Neural crest cell (in vitro differentiated cells): Measurements from ENCODE around the gene TGFB1. TPM values are rescaled to one million over a fixed set of nuclear protein-coding genes. Genes with fewer than 3 reads are reported as not detected.

Experiments
- DNase-seq: peaks from one replicate; pipeline ENCODE4 v3.0.0; 2021; ENCODE audit warnings: low read depth, mixed read lengths, low spot score
- H3K27ac Mint-ChIP-seq: one replicate; pipeline ENCODE4 v1.8.0; 2021; ENCODE audit warnings: mild to moderate bottlenecking, mixed read lengths; ENCODE audit not compliant: unreplicated experiment
- H3K27me3 Mint-ChIP-seq: 2 replicates; pipeline ENCODE4 v1.8.0; 2021; ENCODE audit warnings: low read depth, mild to moderate bottlenecking, mixed read lengths
- H3K36me3 Mint-ChIP-seq: 2 replicates; pipeline ENCODE4 v1.8.0; 2021; ENCODE audit warnings: low read depth, mild to moderate bottlenecking, mixed read lengths
- H3K4me1 Mint-ChIP-seq: 2 replicates; pipeline ENCODE4 v1.8.0; 2021; ENCODE audit warnings: mixed read lengths
- H3K4me3 Mint-ChIP-seq: one replicate; pipeline ENCODE4 v1.8.0; 2021; ENCODE audit warnings: mild to moderate bottlenecking, mixed read lengths
- H3K9me3 Mint-ChIP-seq: 2 replicates; pipeline ENCODE4 v1.8.0; 2021; ENCODE audit warnings: mixed read lengths
- total RNA-seq: library from RNA; stranded (reverse); gene quantifications from 2 replicates; pipeline ENCODE4 v1.2.1, GENCODE V29; 2021
- TF ChIP-seq, protein P1 (sequence below): fragments of 200-600 bp; sonication (generic); conservative IDR thresholded peaks from 2 replicates; pipeline ENCODE4 v1.5.0; 2021; ENCODE audit warnings: antibody characterized with exemption, mild to moderate bottlenecking

TGFB1 gene
- total RNA-seq, 1 donor from 2014 or later: 2.2 TPM

DNA sequence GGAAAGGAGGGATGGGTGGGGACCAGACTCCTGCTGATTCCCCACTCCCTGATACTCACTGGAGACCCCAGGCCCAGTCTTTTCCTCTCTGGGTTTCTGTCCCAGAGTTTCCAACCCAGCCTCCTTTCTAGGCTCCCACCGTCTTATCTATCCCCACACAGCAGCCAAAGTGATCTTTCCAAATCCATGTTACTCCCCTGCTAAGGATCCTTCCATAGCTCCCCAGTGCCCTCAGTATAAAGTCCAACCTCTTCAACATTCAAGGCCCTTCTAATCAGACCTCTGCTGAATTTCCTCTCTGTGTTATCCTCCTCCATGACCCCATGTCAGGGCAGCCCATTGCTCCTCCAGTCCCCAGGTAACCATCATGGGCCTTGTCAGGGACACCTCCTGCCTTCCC, 1.3 kb upstream of the TGFB1 start:
- Mint-ChIP-seq H3K4me1 (peaks cover 30% of the 10 kb centered on the region), H3K27me3 (peaks cover 46% of the 10 kb centered on the region), H3K27ac (no peak overlapping the region), H3K36me3 (peaks cover 3% of the 10 kb centered on the region), H3K9me3 (no peaks in the 10 kb centered on the region), H3K4me3 (peak overlapping the region; percentile 66)
- no peak for DNase-seq
- TF ChIP-seq, protein P1, sequence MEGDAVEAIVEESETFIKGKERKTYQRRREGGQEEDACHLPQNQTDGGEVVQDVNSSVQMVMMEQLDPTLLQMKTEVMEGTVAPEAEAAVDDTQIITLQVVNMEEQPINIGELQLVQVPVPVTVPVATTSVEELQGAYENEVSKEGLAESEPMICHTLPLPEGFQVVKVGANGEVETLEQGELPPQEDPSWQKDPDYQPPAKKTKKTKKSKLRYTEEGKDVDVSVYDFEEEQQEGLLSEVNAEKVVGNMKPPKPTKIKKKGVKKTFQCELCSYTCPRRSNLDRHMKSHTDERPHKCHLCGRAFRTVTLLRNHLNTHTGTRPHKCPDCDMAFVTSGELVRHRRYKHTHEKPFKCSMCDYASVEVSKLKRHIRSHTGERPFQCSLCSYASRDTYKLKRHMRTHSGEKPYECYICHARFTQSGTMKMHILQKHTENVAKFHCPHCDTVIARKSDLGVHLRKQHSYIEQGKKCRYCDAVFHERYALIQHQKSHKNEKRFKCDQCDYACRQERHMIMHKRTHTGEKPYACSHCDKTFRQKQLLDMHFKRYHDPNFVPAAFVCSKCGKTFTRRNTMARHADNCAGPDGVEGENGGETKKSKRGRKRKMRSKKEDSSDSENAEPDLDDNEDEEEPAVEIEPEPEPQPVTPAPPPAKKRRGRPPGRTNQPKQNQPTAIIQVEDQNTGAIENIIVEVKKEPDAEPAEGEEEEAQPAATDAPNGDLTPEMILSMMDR: no peak

DNA sequence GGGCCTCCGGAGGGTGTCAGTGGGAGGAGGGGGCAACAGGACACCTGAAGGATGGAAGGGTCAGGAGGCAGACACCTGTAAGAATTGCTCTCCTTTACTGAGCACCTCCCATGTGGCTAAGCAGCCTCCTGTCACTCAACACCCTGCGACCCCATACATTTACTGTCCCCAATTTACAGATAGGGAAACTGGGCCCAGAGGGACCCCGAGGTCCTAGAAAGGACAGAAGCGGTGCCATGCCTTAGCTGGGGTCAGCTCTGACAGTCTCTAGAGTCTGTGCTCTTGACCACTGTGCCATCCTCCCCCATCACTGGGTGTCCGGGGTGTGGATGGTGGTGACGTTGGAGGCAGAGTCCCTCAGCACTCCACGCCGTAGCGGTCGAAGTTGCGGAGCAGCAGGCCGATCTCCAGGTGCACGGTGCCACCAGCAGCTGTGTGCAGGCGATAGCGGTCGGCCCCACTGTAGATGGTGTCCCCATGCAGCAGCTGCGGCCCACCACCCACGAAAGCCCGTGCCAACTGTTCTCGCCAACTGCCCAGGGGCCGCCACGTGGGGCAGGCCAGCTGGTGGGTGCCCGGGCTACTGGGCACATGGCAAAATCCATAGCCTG, 726 bp upstream of the TGFB1 start:
- peaks cover 3% of the 10 kb centered on the region for H3K36me3 Mint-ChIP-seq
- no peak for DNase-seq
- H3K9me3 Mint-ChIP-seq: no peaks in the 10 kb centered on the region
- H3K27me3 Mint-ChIP-seq: peaks cover 52% of the 10 kb centered on the region
- TF ChIP-seq, protein P1: peak; percentile 5
- peaks cover 30% of the 10 kb centered on the region for H3K4me1 Mint-ChIP-seq
- H3K27ac Mint-ChIP-seq: no peak overlapping the region
- peak overlapping the region; percentile 83 for H3K4me3 Mint-ChIP-seq

DNA sequence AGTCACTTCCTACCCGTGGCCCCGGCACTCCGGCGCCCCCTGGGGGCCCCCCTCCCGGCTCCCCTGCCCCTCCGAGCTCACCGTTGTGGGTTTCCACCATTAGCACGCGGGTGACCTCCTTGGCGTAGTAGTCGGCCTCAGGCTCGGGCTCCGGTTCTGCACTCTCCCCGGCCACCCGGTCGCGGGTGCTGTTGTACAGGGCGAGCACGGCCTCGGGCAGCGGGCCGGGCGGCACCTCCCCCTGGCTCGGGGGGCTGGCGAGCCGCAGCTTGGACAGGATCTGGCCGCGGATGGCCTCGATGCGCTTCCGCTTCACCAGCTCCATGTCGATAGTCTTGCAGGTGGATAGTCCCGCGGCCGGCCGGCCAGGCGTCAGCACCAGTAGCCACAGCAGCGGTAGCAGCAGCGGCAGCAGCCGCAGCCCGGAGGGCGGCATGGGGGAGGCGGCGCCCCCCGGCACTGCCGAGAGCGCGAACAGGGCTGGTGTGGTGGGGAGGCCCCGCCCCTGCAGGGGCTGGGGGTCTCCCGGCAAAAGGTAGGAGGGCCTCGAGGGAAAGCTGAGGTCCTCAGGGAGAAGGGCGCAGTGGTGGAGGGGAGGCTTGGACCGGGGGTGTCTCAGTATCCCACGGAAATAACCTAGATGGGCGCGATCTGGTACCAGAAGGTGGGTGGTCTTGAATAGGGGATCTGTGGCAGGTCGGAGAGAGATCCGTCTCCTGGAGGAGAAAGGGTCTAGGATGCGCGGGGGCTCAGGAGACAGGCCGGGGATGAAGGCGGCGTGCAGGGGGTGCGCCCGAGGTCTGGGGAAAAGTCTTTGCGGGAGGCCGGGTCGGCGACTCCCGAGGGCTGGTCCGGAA, 885 bp downstream of the TGFB1 start:
- Mint-ChIP-seq H3K36me3 (peaks cover 3% of the 10 kb centered on the region), H3K27me3 (peaks cover 57% of the 10 kb centered on the region), H3K4me1 (peaks cover 30% of the 10 kb centered on the region), H3K9me3 (no peaks in the 10 kb centered on the region), H3K27ac (no peak overlapping the region), H3K4me3 (peak overlapping the region; percentile 93)
- TF ChIP-seq, protein P1: no peak
- DNase-seq: peak; percentile 40

DNA sequence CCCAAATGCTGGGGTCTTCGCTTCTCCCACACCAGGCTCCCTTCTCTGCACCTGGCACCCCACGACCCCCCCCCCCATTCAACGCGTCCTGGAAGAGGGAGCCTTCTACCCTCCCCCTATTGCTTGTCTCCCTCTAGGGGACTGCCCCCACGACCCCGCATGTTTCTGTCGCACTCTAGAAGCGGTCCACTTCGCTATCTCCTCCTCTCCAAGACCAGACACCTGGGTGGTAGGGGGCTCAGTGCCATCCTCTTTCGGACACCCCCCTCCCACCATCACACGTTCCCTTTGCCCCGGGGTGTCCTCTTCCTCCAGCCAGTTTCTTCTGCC, 1.5 kb downstream of the TGFB1 start:
- Mint-ChIP-seq H3K36me3 (peaks cover 3% of the 10 kb centered on the region), H3K27me3 (peaks cover 57% of the 10 kb centered on the region), H3K4me1 (peaks cover 30% of the 10 kb centered on the region), H3K9me3 (no peaks in the 10 kb centered on the region), H3K4me3 (peak overlapping the region; percentile 83), H3K27ac (no peak overlapping the region)
- TF ChIP-seq, protein P1: no peak
- DNase-seq: no peak

DNA sequence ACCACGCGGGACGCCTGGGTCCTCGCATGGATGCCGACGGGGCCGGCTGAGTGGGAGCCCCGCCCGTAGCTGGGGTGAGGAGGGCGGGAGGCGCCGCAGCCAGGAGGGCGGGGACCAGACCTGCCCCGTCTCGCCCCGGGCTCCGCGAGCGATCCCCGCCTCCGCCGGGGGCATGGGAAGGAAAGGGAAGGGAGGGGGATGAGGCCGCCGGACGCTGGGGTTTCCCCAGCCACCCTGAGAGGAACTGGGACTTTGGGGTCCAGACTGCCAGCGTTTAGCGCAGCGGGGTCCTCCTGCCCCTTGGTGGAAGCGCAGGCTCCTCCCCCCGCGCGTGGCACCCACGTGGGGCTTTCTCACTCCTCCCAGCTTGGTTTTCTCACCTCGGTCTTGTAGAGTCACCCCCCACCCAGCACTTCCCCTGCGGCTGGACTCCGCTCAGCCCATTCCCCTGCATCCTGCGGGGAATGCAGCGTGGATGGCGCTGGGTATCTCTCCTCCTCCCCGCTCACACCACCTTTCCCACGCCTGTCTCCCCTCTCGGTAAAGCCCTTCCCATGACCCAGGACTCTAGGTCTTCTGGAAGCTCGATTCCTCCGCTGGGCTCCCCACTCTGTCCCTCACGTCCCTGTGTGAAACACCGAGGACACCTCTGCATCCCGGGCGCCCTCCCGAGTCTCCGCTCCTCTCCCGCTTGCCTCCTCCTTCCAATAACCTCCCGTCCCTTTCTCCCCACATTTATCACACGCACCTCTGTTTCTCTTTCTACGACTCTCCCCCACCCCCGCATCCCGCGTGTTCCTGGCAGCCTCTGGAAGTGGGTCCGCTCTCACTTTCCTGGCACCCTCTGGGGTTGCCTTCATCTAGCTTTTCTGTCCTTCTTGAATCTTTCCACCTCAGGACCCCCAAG, 2.1 kb downstream of the TGFB1 start:
- H3K9me3 Mint-ChIP-seq: no peaks in the 10 kb centered on the region
- H3K27me3 Mint-ChIP-seq: peaks cover 57% of the 10 kb centered on the region
- no peak overlapping the region for H3K27ac Mint-ChIP-seq
- peaks cover 30% of the 10 kb centered on the region for H3K4me1 Mint-ChIP-seq
- TF ChIP-seq, protein P1: no peak
- H3K4me3 Mint-ChIP-seq: peak overlapping the region; percentile 83
- DNase-seq: no peak
- no peaks in the 10 kb centered on the region for H3K36me3 Mint-ChIP-seq
